GM21576 (cell line): ENCODE data around the gene RINL.
"Not testable (repeated sequence)": the region's sequence is repeated elsewhere in the genome, so short reads cannot be mapped to it uniquely, and the experiment has no call there.

Experiments
- ATAC-seq: cut with Tn5 transposase; IDR thresholded peaks from one replicate; pipeline ENCODE4 v1.9.1; 2021; ENCODE audit warnings: mild to moderate bottlenecking, moderate library complexity; ENCODE audit not compliant: unreplicated experiment

Gene RINL

GRCh38 chr19:38836983-38837626 lies 41.0 kb downstream of the RINL start:
- ATAC-seq: no peak

- ATAC-seq: no peak
These were observed 41.7 kb downstream of the RINL start for GRCh38 chr19:38836159-38836982.

- ATAC-seq: no peak
These were observed 43.5 kb downstream of the RINL start for GRCh38 chr19:38834590-38834989.

GRCh38 chr19:38834104-38834490 lies 44.0 kb downstream of the RINL start:
- no peak for ATAC-seq

GRCh38 chr19:38833092-38833425 lies 45.0 kb downstream of the RINL start:
- no peak for ATAC-seq

GRCh38 chr19:38831142-38831605 lies 46.9 kb downstream of the RINL start:
- peak; percentile 42 for ATAC-seq

- no peak for ATAC-seq
These were observed 47.9 kb downstream of the RINL start for GRCh38 chr19:38830039-38830733.

GRCh38 chr19:38829203-38829602 lies 48.9 kb downstream of the RINL start:
- ATAC-seq: not testable (repeated sequence)

GRCh38 chr19:38826856-38827551 lies 51.1 kb downstream of the RINL start:
- no peak for ATAC-seq

- not testable (repeated sequence) for ATAC-seq
These were observed 52.1 kb downstream of the RINL start for GRCh38 chr19:38825936-38826335.

- ATAC-seq: not testable (repeated sequence)
These were observed 56.7 kb downstream of the RINL start for GRCh38 chr19:38821230-38821825.

GRCh38 chr19:38819231-38819920 lies 58.7 kb downstream of the RINL start:
- no peak for ATAC-seq
